HG03521 (cell line): ENCODE measurements around the gene SIGLEC14.

Experiments
- ATAC-seq: cut with Tn5 transposase; IDR thresholded peaks from one replicate; pipeline ENCODE4 v1.9.1; 2021; ENCODE audit warnings: mild to moderate bottlenecking, moderate library complexity; ENCODE audit not compliant: unreplicated experiment

The SIGLEC14 gene

DNA sequence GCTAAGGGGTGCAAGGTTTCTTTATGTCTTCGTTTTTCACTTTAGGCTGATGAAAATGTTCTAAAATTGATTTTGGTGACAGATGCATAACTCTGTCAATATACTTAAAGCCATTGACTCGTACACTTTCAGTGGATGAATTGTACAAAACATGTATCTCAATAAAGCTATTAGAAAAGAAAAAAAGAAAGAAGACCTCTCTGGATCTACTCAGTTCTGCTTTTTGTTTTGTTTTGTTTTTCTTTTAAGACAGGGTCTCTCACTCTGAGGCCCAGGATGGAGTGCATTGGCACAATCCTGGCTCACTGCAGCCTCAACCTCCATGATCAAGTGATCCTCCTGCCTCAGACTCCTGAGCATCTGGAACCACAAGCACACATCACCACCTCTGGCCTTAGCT, 19.9 kb downstream of the SIGLEC14 start:
- no peak for ATAC-seq

DNA sequence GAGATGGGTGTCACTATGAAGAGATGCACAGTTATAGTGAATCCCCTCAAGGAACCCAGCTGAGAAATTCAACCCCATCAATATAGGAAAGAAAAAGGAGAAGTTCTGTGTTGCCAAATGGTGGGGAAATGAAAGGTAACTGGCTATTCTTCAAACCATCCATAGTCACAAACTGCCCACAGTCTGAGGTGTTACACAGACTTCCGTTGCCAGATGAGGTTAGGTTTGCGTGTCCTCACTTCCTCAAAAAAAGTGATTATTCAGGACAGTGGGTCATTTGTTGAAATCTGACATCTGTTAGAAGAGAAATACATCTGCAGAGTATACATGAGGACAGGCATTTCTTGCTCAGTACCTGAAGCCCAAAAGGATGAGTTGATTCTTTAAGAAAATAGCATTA, 25.4 kb downstream of the SIGLEC14 start:
- peak; percentile 58 for ATAC-seq

DNA sequence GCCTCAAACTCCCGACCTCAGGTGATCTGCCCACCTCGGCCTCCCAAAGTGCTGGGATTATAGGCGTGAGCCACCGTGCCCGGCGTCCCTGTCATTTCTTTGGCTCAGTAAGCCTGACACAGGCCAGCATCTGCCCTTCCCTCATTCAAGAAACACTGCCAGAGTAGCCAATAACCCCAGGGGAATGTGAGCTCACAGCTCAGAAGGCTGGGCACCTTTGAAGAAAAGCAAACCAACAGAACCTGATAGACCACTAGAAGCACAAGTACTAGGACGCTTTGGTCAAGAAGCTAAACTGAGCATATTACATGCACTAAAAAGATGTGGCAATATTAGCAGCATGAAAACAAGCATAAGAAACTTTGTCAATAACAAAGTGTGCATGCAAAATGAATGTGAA, 30.6 kb downstream of the SIGLEC14 start:
- ATAC-seq: no peak

DNA sequence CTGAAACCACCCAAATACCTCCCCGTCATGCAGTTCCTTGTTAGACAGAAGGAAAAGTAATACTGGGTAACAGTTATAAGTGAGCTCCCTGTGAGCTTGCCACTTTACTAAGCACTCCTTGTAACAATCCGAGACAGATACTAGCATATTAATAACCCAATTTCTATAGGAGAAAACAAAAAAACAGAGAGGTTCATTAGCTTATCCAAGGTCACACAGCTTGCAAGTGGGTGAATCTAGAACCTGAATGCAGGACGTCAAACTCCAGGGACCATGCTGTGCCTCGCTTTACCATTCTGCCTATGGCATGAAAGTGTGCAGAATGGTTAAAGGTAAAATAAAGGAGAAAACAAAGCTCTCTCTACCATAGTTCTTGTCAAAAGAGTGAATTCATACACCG, 31.8 kb downstream of the SIGLEC14 start:
- ATAC-seq: no peak

DNA sequence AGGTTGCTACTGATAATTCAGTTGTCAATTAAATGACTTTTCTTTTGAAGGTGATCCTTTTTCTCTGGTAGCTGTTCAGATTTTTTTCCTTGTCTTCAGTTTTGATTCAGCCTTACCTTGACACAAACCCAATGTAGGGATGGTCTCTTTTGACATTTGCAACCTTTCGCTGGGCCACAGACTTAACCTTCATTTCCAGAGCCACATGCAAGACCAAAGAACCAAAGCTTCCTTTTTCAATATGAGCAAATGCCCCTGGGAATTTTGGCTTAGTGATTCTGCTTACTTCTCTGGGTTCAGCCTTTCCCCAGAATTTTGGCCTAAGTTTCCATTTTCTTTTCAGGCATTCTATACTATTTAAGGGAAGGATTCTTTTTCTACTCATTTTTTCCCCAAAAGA, 36.0 kb downstream of the SIGLEC14 start:
- ATAC-seq: no peak

DNA sequence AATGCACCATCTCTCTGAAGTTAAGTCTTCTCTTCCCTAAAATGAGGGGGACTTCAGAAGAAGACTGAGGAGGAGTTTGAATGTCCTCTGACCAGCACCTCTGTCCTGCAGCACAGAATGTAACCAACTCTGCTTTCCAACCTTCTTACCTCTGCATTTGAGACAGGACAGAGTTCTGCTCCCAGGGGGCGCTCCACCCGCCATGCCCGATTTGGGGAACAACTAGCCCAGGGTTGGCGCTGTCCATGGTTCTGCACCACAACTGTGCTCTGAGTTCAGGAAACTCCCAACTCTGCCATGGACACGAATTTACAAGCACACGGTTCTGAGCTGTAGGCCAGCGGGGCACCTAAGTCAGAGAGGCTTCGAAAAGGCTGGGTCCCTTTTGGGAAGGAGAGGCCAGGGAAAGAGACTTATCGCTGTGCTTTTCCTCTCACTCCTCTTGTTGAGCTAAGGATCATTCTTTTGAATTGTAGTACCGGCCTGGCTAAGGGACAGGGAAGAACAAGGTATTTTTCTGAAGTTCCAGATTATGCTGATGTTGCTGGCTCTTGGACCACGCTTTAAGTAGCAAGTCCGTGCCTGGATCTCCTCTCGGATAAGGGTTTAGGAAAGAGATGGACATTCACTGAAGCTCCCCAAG, 38.6 kb downstream of the SIGLEC14 start:
- no peak for ATAC-seq

- peak; percentile 86 for ATAC-seq
Measured at GRCh38 chr19:51607077-51607476, 39.5 kb downstream of the SIGLEC14 start.

- ATAC-seq: no peak
Measured at GRCh38 chr19:51602189-51602854, 44.3 kb downstream of the SIGLEC14 start.

GRCh38 chr19:51600940-51601580, 45.6 kb downstream of the SIGLEC14 start:
- ATAC-seq: no peak

DNA sequence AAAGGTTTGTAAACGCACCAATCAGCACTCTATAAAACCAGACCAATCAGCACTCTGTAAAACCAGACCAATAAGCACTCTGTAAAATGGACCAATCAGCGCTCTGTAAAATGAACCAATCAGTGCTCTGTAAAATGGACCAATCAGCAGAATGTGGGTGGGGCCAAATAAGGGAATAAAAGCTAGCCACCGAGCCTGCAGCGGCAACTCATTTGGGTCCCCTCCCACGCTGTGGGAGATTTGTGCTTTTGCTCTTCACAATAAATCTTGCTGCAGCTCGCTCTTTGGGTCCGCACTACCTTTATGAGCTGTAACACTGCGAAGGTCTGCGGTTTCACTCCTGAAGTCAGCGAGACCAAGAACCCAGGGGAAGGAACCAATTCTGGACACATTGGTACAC, 47.5 kb downstream of the SIGLEC14 start:
- no peak for ATAC-seq

DNA sequence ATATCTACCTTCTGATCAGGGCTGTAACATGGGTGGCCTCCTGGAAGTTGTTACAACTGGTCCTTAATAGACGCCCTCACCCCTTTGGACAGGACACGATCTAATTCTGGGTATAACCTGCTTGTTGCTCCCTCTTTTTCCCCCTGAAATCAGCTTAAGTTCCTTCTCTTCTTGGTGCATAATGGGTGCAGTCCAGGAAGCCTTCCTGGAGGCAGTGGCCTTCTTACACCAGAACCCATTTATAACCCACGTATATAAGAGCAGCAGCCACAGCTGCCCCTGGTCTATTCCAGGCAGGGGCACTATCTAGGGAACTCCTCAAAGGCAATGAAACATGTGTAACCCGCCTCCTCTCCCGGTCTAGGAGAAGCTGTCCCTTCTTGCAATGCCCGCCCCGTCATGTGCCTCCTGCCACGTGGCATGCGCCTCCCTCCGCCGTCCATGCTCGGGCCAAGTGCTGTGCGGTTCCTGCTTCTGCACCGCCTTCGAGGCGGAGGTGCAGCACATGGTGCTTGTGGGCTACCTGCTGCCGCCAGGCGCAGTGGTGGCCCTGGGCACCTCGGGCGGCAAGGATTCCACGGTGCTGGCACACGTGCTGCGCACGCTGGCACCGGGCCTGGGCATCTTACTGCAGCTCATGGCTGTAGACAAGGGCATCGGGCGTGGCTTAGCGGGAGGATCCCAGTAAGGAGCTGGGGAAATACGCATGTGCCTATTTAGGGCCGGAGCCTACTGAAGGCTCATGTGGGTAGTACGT, 48.3 kb downstream of the SIGLEC14 start:
- ATAC-seq: no peak

DNA sequence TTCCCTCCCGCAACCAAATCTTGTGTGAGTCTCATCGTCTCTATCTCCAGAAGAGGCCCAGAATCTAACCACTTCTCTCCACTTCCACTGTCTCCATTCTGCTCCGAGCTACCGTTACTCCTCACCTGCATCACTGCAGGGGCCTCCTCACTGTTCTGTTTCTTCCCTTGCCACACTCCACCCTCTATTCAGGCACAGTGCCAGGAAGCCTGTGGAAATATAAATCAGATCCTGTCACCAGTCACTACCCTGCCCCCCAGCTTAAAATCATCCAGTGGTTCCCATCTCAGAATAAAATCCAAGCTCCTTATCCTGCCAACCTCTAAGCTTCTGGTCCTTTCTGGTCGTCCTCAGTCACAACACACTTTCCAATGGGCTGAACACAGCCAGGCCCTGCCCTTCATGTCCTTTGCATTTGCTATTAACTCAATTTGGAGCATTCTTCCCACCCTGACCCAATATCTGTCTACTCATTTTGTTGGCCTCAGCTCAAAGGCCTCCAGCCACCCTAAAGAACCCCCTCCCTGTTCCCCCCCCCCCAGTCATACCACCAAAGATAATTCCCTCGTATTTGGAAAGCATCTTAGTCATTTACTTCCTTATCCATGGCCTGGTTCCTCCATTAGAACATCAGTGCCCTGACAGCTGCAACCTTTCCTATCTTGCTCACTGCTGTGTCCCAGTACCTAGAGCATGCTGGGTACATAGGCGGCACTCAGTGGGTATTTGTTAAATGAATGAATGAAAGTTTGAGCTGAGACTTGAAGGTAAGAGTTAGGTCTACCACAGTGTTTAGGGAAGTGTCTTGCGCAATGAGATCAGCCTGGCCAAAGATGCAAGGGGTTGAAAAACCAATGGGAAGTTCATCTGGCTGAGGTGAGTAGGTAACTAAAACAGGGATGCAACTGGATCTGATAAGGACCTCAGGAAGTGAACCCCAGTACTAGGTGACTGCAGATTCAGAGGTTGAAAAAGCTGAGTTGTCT, 51.1 kb downstream of the SIGLEC14 start:
- ATAC-seq: no peak

- no peak for ATAC-seq
Measured at GRCh38 chr19:51594774-51595109, 51.9 kb downstream of the SIGLEC14 start.

DNA sequence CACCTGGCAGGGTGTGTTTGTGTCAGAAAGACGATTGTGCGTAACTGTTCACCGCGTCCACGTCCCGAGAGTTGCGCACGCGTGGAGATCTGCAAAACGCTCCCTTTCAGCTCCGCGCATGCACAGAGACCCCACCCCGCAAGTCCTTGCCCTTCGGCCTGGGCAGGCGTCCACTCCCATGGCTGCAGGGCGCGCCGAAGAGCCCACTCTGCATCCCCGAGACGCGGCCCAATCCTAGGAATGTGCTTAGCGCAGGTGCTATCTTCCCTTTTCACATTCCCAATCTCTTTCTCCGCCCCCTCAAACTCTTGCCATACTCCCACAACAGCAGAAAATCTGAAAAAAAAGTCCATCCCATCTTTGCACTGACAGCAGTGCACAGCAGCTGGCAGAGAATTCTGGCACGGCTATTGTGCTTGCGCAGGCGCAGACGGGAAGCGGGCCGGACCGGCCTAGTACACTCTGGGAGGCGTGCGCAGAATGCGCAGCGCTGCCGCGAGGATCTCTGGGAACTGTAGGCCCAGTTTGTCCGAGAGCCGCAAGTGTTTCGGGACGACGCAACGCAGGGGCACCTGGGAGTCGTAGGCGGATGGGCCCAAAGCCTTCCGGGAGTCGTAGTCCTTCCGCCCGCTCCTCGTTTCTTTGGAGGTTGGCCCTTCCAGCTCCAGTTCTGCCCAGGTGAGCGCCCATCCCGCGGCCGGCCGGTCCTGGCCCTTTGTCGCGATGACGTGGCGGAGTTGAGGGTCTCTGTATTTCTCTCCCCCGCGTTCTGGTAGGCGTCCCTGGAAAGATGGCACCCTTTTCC, 52.5 kb downstream of the SIGLEC14 start:
- peak; percentile 95 for ATAC-seq

- no peak for ATAC-seq
Measured at GRCh38 chr19:51593138-51593890, 53.3 kb downstream of the SIGLEC14 start.
